MCF 10A (cell line): ENCODE results near the gene ZNF799. TPM values are rescaled to one million over a fixed set of nuclear protein-coding genes. Genes with fewer than 3 reads are reported as not detected.

ENCODE experiments used
- BruUV-seq: library from RNA; stranded (reverse); fragments of 400-500 nt; replicated peaks from 2 replicates; lab custom pipeline; 2021; lab: Mats Ljungman, UMichigan
- CTCF ChIA-PET: fragments of 300-600 bp; sonication (Branson Sonifier 250); formaldehyde crosslinking; extraction: SDS; loops from one replicate; lab custom pipeline; 2021; ENCODE audit warnings: antibody characterized with exemption, inconsistent platforms; lab: Yijun Ruan, JAX
- POLR2A ChIA-PET: fragments of 300-600, 350-650 bp; sonication (Branson Sonifier 250); formaldehyde crosslinking; extraction: SDS; loops from one replicate; lab custom pipeline; 2020; ENCODE audit warnings: antibody characterized with exemption, inconsistent platforms; lab: Yijun Ruan, JAX
- DNase-seq: peaks from one replicate; pipeline ENCODE4 v3.0.0-alpha.2; 2018; ENCODE audit not compliant: unreplicated experiment
- H3K27ac Mint-ChIP-seq: one replicate; pipeline ENCODE4 v1.8.0; 2022; ENCODE audit warnings: mild to moderate bottlenecking, low read depth, mixed read lengths; ENCODE audit not compliant: unreplicated experiment
- H3K27me3 Mint-ChIP-seq: one replicate; pipeline ENCODE4 v1.8.0; 2022; ENCODE audit warnings: mixed read lengths; ENCODE audit not compliant: insufficient read depth, unreplicated experiment
- H3K36me3 Mint-ChIP-seq: one replicate; pipeline ENCODE4 v1.8.0; 2022; ENCODE audit warnings: mild to moderate bottlenecking, moderate library complexity, mixed read lengths; ENCODE audit not compliant: insufficient read depth, unreplicated experiment
- H3K4me1 Mint-ChIP-seq: one replicate; pipeline ENCODE4 v1.8.0; 2022; ENCODE audit warnings: mixed read lengths; ENCODE audit not compliant: insufficient read depth, unreplicated experiment
- H3K4me3 Mint-ChIP-seq: one replicate; pipeline ENCODE4 v1.8.0; 2022; ENCODE audit warnings: mild to moderate bottlenecking, moderate library complexity, mixed read lengths; ENCODE audit not compliant: unreplicated experiment
- H3K9me3 Mint-ChIP-seq: one replicate; pipeline ENCODE4 v1.8.0; 2022; ENCODE audit warnings: mixed read lengths; ENCODE audit not compliant: unreplicated experiment
- intact Hi-C: fragments of 100-400 bp; cut with micrococcal nuclease; formaldehyde crosslinking; loops from 2 replicates; pipeline ENCODE4 v1.14.1; 2022
- total RNA-seq: library from RNA; stranded (reverse); gene quantifications from 2 replicates; pipeline ENCODE4 v1.2.3, GENCODE V29; 2022
- TF ChIP-seq, protein P1 (sequence below): fragments of 200-600 bp; IDR thresholded peaks from one replicate; pipeline ENCODE4 v1.8.0; 2022; ENCODE audit warnings: antibody characterized with exemption, mild to moderate bottlenecking; ENCODE audit not compliant: unreplicated experiment

ZNF799 gene
- total RNA-seq, 1 experiment from 2014 or later, result 1.8 TPM

- DNase-seq, result no peak
- Mint-ChIP-seq H3K36me3 (no peaks in the 10 kb centered on the region), H3K27ac (no peak overlapping the region), H3K27me3 (no peaks in the 10 kb centered on the region), H3K9me3 (peaks cover 27% of the 10 kb centered on the region), H3K4me3 (no peak overlapping the region), H3K4me1 (no peaks in the 10 kb centered on the region)
- TF ChIP-seq, protein P1, sequence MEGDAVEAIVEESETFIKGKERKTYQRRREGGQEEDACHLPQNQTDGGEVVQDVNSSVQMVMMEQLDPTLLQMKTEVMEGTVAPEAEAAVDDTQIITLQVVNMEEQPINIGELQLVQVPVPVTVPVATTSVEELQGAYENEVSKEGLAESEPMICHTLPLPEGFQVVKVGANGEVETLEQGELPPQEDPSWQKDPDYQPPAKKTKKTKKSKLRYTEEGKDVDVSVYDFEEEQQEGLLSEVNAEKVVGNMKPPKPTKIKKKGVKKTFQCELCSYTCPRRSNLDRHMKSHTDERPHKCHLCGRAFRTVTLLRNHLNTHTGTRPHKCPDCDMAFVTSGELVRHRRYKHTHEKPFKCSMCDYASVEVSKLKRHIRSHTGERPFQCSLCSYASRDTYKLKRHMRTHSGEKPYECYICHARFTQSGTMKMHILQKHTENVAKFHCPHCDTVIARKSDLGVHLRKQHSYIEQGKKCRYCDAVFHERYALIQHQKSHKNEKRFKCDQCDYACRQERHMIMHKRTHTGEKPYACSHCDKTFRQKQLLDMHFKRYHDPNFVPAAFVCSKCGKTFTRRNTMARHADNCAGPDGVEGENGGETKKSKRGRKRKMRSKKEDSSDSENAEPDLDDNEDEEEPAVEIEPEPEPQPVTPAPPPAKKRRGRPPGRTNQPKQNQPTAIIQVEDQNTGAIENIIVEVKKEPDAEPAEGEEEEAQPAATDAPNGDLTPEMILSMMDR, result no peak
- no TSS peak for BruUV-seq
- ChIA-PET POLR2A (no interaction called here), CTCF (no interaction called here)
- intact Hi-C loops, result no loop called here
Observed at GRCh38 chr19:12350185-12350889, 50.7 kb downstream of the ZNF799 start.

GRCh38 chr19:12346896-12347295, 54.2 kb downstream of the ZNF799 start:
- POLR2A ChIA-PET, result no interaction called here
- BruUV-seq, result no TSS peak
- Mint-ChIP-seq H3K27ac (no peak overlapping the region), H3K9me3 (peaks cover 35% of the 10 kb centered on the region), H3K36me3 (no peaks in the 10 kb centered on the region), H3K4me1 (no peaks in the 10 kb centered on the region), H3K27me3 (no peaks in the 10 kb centered on the region), H3K4me3 (no peak overlapping the region)
- CTCF ChIA-PET, result no interaction called here
- TF ChIP-seq, protein P1, result no peak
- intact Hi-C loops, result no loop called here
- no peak for DNase-seq

DNA sequence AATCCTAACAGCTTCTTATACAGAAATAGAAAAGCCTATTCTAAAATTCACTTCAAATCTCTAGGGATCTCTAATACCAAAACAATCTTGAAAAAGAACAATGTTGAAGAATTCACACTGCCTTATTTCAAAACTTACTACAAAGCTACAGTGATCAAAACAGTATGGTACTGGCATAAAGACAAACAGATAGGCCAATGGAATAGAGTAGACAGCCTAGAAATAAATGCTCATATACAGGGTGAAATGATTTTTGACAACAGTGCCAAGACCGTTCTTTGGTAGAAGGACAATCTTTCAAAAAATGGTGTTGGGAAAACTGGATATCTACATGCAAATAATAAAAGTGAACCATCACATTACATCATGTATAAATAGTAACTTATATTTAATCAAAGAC, 55.9 kb downstream of the ZNF799 start:
- H3K4me3 Mint-ChIP-seq, result no peak overlapping the region
- no peak for DNase-seq
- no peaks in the 10 kb centered on the region for H3K36me3 Mint-ChIP-seq
- intact Hi-C loops, result no loop called here
- peaks cover 35% of the 10 kb centered on the region for H3K9me3 Mint-ChIP-seq
- TF ChIP-seq, protein P1, result no peak
- H3K27me3 Mint-ChIP-seq, result no peaks in the 10 kb centered on the region
- ChIA-PET CTCF (no interaction called here), POLR2A (interaction anchor here (0.5 to 0.7 kb wide), 2 partner anchors 74 to 87 kb away, joined by 3 to 5 read pairs; no protein-coding TSS in a partner anchor)
- BruUV-seq, result no TSS peak
- no peaks in the 10 kb centered on the region for H3K4me1 Mint-ChIP-seq
- H3K27ac Mint-ChIP-seq, result no peak overlapping the region

Other genes with a start within 250 kb of the ZNF799 start
- 0.37 TPM in 1 of 2 replicates, not detected in the other for gene ZNF625, start 244.5 kb downstream of the ZNF799 start, total RNA-seq
- gene ZNF136, start 238.2 kb downstream of the ZNF799 start, total RNA-seq, result 3.7 and 4.3 TPM in 2 replicates
- gene ZNF44, start 106.4 kb downstream of the ZNF799 start, total RNA-seq, result 10.3 and 10.5 TPM in 2 replicates
- 1.1 and 1.3 TPM in 2 replicates for gene ZNF563, start 67.6 kb downstream of the ZNF799 start, total RNA-seq
- gene ZNF442, start 35.6 kb downstream of the ZNF799 start, total RNA-seq, result 0.44 and 0.49 TPM in 2 replicates
- 0.79 and 1.6 TPM in 2 replicates for gene ZNF443, start 39.8 kb upstream of the ZNF799 start, total RNA-seq
- 0.23 and 0.52 TPM in 2 replicates for gene ZNF709, start 83.5 kb upstream of the ZNF799 start, total RNA-seq
- 4.4 and 5.1 TPM in 2 replicates for gene ZNF564, start 150.2 kb upstream of the ZNF799 start, total RNA-seq
- gene ZNF490, start 209.5 kb upstream of the ZNF799 start, total RNA-seq, result 6.9 and 8.4 TPM in 2 replicates
- 23.7 and 40.2 TPM in 2 replicates for gene ZNF791, start 209.6 kb upstream of the ZNF799 start, total RNA-seq